ENCODE results near the gene CALM1.

The CALM1 gene

GRCh38 chr14:90447720-90448497 is 51.1 kb downstream of the CALM1 start:
- Histone ChIP-seq H3K36me3 (ENCODE audit: insufficient read depth, low read length) (no peaks in the 10 kb centered on the region), H3K4me3 (ENCODE audit: low read length) (no peak overlapping the region), H3K4me2 (ENCODE audit: low read length) (no peak overlapping the region), H3K9me3 (replicated peaks; ENCODE audit: low read length) (peaks cover 4% of the 10 kb centered on the region), H3K4me1 (ENCODE audit: control insufficient read depth, insufficient read depth, low read length) (no peaks in the 10 kb centered on the region), H3K27me3 (ENCODE audit: control insufficient read depth, insufficient read depth, low read length) (peaks cover 7% of the 10 kb centered on the region), H3K9ac (ENCODE audit: low read depth, low read length) (no peak overlapping the region)

- Histone ChIP-seq H3K9ac (ENCODE audit: low read depth, low read length) (no peak overlapping the region), H3K4me1 (ENCODE audit: control insufficient read depth, insufficient read depth, low read length) (no peaks in the 10 kb centered on the region), H3K9me3 (replicated peaks; ENCODE audit: low read length) (peaks cover 4% of the 10 kb centered on the region), H3K4me3 (ENCODE audit: low read length) (no peak overlapping the region), H3K4me2 (ENCODE audit: low read length) (no peak overlapping the region), H3K36me3 (ENCODE audit: insufficient read depth, low read length) (no peaks in the 10 kb centered on the region), H3K27me3 (ENCODE audit: control insufficient read depth, insufficient read depth, low read length) (peaks cover 10% of the 10 kb centered on the region)
These were observed 52.6 kb downstream of the CALM1 start for GRCh38 chr14:90449411-90449810.

GRCh38 chr14:90450151-90450550 is 53.3 kb downstream of the CALM1 start:
- H3K36me3 ChIP-seq (ENCODE audit: insufficient read depth, low read length) = no peaks in the 10 kb centered on the region

GRCh38 chr14:90450667-90451066 is 53.8 kb downstream of the CALM1 start:
- H3K36me3 ChIP-seq (ENCODE audit: insufficient read depth, low read length) = no peaks in the 10 kb centered on the region
- H3K9me3 ChIP-seq (replicated peaks; ENCODE audit: low read length) = peaks cover 4% of the 10 kb centered on the region
- H3K4me3 ChIP-seq (ENCODE audit: low read length) = no peak overlapping the region
- H3K4me1 ChIP-seq (ENCODE audit: control insufficient read depth, insufficient read depth, low read length) = no peaks in the 10 kb centered on the region
- H3K4me2 ChIP-seq (ENCODE audit: low read length) = no peak overlapping the region
- peaks cover 14% of the 10 kb centered on the region for H3K27me3 ChIP-seq (ENCODE audit: control insufficient read depth, insufficient read depth, low read length)
- no peak overlapping the region for H3K9ac ChIP-seq (ENCODE audit: low read depth, low read length)

More at GRCh38 chr14:90450151-90450550, 53.3 kb downstream of the CALM1 start:
- Histone ChIP-seq H3K4me1 (ENCODE audit: control insufficient read depth, insufficient read depth, low read length) (no peaks in the 10 kb centered on the region), H3K9me3 (replicated peaks; ENCODE audit: low read length) (peaks cover 4% of the 10 kb centered on the region), H3K4me3 (ENCODE audit: low read length) (no peak overlapping the region), H3K9ac (ENCODE audit: low read depth, low read length) (no peak overlapping the region), H3K27me3 (ENCODE audit: control insufficient read depth, insufficient read depth, low read length) (peaks cover 10% of the 10 kb centered on the region), H3K4me2 (ENCODE audit: low read length) (no peak overlapping the region)

GRCh38 chr14:90451443-90451842 is 54.6 kb downstream of the CALM1 start:
- peaks cover 4% of the 10 kb centered on the region for H3K9me3 ChIP-seq (replicated peaks; ENCODE audit: low read length)
- H3K4me3 ChIP-seq (ENCODE audit: low read length) = no peak overlapping the region
- no peaks in the 10 kb centered on the region for H3K4me1 ChIP-seq (ENCODE audit: control insufficient read depth, insufficient read depth, low read length)
- no peak overlapping the region for H3K9ac ChIP-seq (ENCODE audit: low read depth, low read length)
- peaks cover 16% of the 10 kb centered on the region for H3K27me3 ChIP-seq (ENCODE audit: control insufficient read depth, insufficient read depth, low read length)
- no peaks in the 10 kb centered on the region for H3K36me3 ChIP-seq (ENCODE audit: insufficient read depth, low read length)
- H3K4me2 ChIP-seq (ENCODE audit: low read length) = no peak overlapping the region

- Histone ChIP-seq H3K9me3 (replicated peaks; ENCODE audit: low read length) (peaks cover 4% of the 10 kb centered on the region), H3K4me2 (ENCODE audit: low read length) (no peak overlapping the region), H3K9ac (ENCODE audit: low read depth, low read length) (no peak overlapping the region), H3K4me1 (ENCODE audit: control insufficient read depth, insufficient read depth, low read length) (no peaks in the 10 kb centered on the region), H3K4me3 (ENCODE audit: low read length) (no peak overlapping the region), H3K36me3 (ENCODE audit: insufficient read depth, low read length) (no peaks in the 10 kb centered on the region), H3K27me3 (ENCODE audit: control insufficient read depth, insufficient read depth, low read length) (peaks cover 16% of the 10 kb centered on the region)
These were observed 55.1 kb downstream of the CALM1 start for GRCh38 chr14:90451961-90452360.

GRCh38 chr14:90452366-90452765 is 55.5 kb downstream of the CALM1 start:
- peaks cover 16% of the 10 kb centered on the region for H3K27me3 ChIP-seq (ENCODE audit: control insufficient read depth, insufficient read depth, low read length)

GRCh38 chr14:90453401-90453951 is 56.6 kb downstream of the CALM1 start:
- H3K4me3 ChIP-seq (ENCODE audit: low read length) = no peak overlapping the region
- H3K9ac ChIP-seq (ENCODE audit: low read depth, low read length) = no peak overlapping the region
- no peaks in the 10 kb centered on the region for H3K4me1 ChIP-seq (ENCODE audit: control insufficient read depth, insufficient read depth, low read length)
- no peaks in the 10 kb centered on the region for H3K9me3 ChIP-seq (replicated peaks; ENCODE audit: low read length)
- peaks cover 18% of the 10 kb centered on the region for H3K27me3 ChIP-seq (ENCODE audit: control insufficient read depth, insufficient read depth, low read length)
- no peaks in the 10 kb centered on the region for H3K36me3 ChIP-seq (ENCODE audit: insufficient read depth, low read length)
- H3K4me2 ChIP-seq (ENCODE audit: low read length) = no peak overlapping the region

More at GRCh38 chr14:90452366-90452765, 55.5 kb downstream of the CALM1 start:
- Histone ChIP-seq H3K4me1 (ENCODE audit: control insufficient read depth, insufficient read depth, low read length) (no peaks in the 10 kb centered on the region), H3K36me3 (ENCODE audit: insufficient read depth, low read length) (no peaks in the 10 kb centered on the region), H3K9ac (ENCODE audit: low read depth, low read length) (no peak overlapping the region), H3K4me2 (ENCODE audit: low read length) (no peak overlapping the region), H3K4me3 (ENCODE audit: low read length) (no peak overlapping the region), H3K9me3 (replicated peaks; ENCODE audit: low read length) (peaks cover 4% of the 10 kb centered on the region)

- Histone ChIP-seq H3K4me3 (ENCODE audit: low read length) (no peak overlapping the region), H3K27me3 (ENCODE audit: control insufficient read depth, insufficient read depth, low read length) (peaks cover 26% of the 10 kb centered on the region), H3K9me3 (replicated peaks; ENCODE audit: low read length) (no peaks in the 10 kb centered on the region), H3K9ac (ENCODE audit: low read depth, low read length) (no peak overlapping the region), H3K4me1 (ENCODE audit: control insufficient read depth, insufficient read depth, low read length) (no peaks in the 10 kb centered on the region), H3K36me3 (ENCODE audit: insufficient read depth, low read length) (no peaks in the 10 kb centered on the region), H3K4me2 (ENCODE audit: low read length) (no peak overlapping the region)
These were observed 57.5 kb downstream of the CALM1 start for GRCh38 chr14:90454041-90455000.

- H3K9ac ChIP-seq (ENCODE audit: low read depth, low read length) = no peak overlapping the region
- no peaks in the 10 kb centered on the region for H3K9me3 ChIP-seq (replicated peaks; ENCODE audit: low read length)
- no peaks in the 10 kb centered on the region for H3K36me3 ChIP-seq (ENCODE audit: insufficient read depth, low read length)
These were observed 58.3 kb downstream of the CALM1 start for GRCh38 chr14:90455100-90455571.

GRCh38 chr14:90456551-90456950 is 59.7 kb downstream of the CALM1 start:
- no peak overlapping the region for H3K4me2 ChIP-seq (ENCODE audit: low read length)
- H3K9ac ChIP-seq (ENCODE audit: low read depth, low read length) = no peak overlapping the region
- H3K4me1 ChIP-seq (ENCODE audit: control insufficient read depth, insufficient read depth, low read length) = no peaks in the 10 kb centered on the region
- no peaks in the 10 kb centered on the region for H3K36me3 ChIP-seq (ENCODE audit: insufficient read depth, low read length)
- H3K9me3 ChIP-seq (replicated peaks; ENCODE audit: low read length) = no peaks in the 10 kb centered on the region
- H3K4me3 ChIP-seq (ENCODE audit: low read length) = no peak overlapping the region
- H3K27me3 ChIP-seq (ENCODE audit: control insufficient read depth, insufficient read depth, low read length) = peaks cover 32% of the 10 kb centered on the region

More at GRCh38 chr14:90455100-90455571, 58.3 kb downstream of the CALM1 start:
- Histone ChIP-seq H3K4me2 (ENCODE audit: low read length) (no peak overlapping the region), H3K27me3 (ENCODE audit: control insufficient read depth, insufficient read depth, low read length) (peaks cover 29% of the 10 kb centered on the region), H3K4me3 (ENCODE audit: low read length) (no peak overlapping the region), H3K4me1 (ENCODE audit: control insufficient read depth, insufficient read depth, low read length) (no peaks in the 10 kb centered on the region)

Data from skeletal muscle satellite cell (primary cell).